GM12878 (cell line): ENCODE data around the gene ZSCAN20. TPM values are rescaled to one million over a fixed set of nuclear protein-coding genes. Genes with fewer than 3 reads are reported as not detected.

ENCODE experiments used
- ATAC-seq: fragments of 200-7000 bp; cut with Tn5 transposase; 3 replicates; pipeline ENCODE4 v1.9.1; 2020; ENCODE audit warnings: mild to moderate bottlenecking, moderate library complexity
- BruUV-seq: library from RNA; stranded (reverse); fragments of 400-500 nt; replicated peaks from 2 replicates; lab custom pipeline; 2021; lab: Mats Ljungman, UMichigan
- CTCF ChIA-PET: fragments of 300-600 bp; sonication (Branson Sonifier 250); formaldehyde crosslinking; extraction: SDS; loops from one replicate; lab custom pipeline; 2021; ENCODE audit warnings: inconsistent platforms; lab: Yijun Ruan, JAX
- POLR2A ChIA-PET: fragments of 350-600 bp; formaldehyde crosslinking; extraction: SDS; loops from one replicate; lab custom pipeline; 2021; ENCODE audit warnings: inconsistent platforms; lab: Charles Lee
- RAD21 ChIA-PET: fragments of 300-600 bp; sonication (Branson Sonifier 250); formaldehyde crosslinking; loops from one replicate; lab custom pipeline; 2023; ENCODE audit warnings: antibody characterized with exemption; ENCODE audit not compliant: unreplicated experiment; lab: Charles Lee
- SMC1A ChIA-PET: fragments of 300-600 bp; sonication (Branson Sonifier 250); formaldehyde crosslinking; loops from one replicate; lab custom pipeline; 2023; ENCODE audit not compliant: unreplicated experiment, uncharacterized antibody; lab: Charles Lee
- DNase-seq: peaks from one replicate; pipeline ENCODE4 v3.0.0-alpha.2; 2011; ENCODE audit warnings: low read depth, low spot score
- FAIRE-seq: peaks from 3 replicates; lab custom pipeline; 2011; peaks lifted over from hg19 to GRCh38; lab: Jason Lieb, UNC
- H2AFZ ChIP-seq: 2 replicates; pipeline ENCODE4 v1.6.0; 2011; ENCODE audit warnings: low read depth, low read length, control low read depth; ENCODE audit not compliant: control insufficient read depth
- H3K27ac ChIP-seq: 2 replicates; pipeline ENCODE4 v1.5.1; 2011; ENCODE audit warnings: control low read depth; ENCODE audit not compliant: control insufficient read depth, insufficient read depth
- H3K27me3 ChIP-seq, 2 experiments: replicated peaks in 1 of 2; 2 replicates each; pipeline versions ENCODE4 v1.6.0 to v1.6.1; 2011; ENCODE audit warnings: low read length in 1 of 2; ENCODE audit not compliant: control insufficient read depth in 2 of 2, insufficient read depth in 2 of 2
- H3K36me3 ChIP-seq, 2 experiments: 2 replicates each; pipeline ENCODE4 v1.5.1; 2011; ENCODE audit warnings: low read length in 1 of 2; ENCODE audit not compliant: control insufficient read depth in 2 of 2, insufficient read depth in 2 of 2
- H3K4me1 ChIP-seq: 2 replicates; pipeline ENCODE4 v1.6.1; 2011; ENCODE audit warnings: mild to moderate bottlenecking, low read length, moderate library complexity, mixed read lengths; ENCODE audit not compliant: control insufficient read depth, insufficient read depth
- H3K4me2 ChIP-seq: 2 replicates; pipeline ENCODE4 v1.6.0; 2011; ENCODE audit warnings: control low read depth; ENCODE audit not compliant: control insufficient read depth, insufficient read depth
- H3K4me3 ChIP-seq: fragments of 200-600 bp; sonication (generic); 2 replicates; pipeline ENCODE4 v1.5.1; 2016
- H3K79me2 ChIP-seq: 2 replicates; pipeline ENCODE4 v1.6.0; 2011; ENCODE audit warnings: low read length; ENCODE audit not compliant: control insufficient read depth, insufficient read depth
- H3K9ac ChIP-seq: 2 replicates; pipeline ENCODE4 v1.8.0; 2011; ENCODE audit warnings: low read length, control low read depth, mixed read lengths; ENCODE audit not compliant: control insufficient read depth, insufficient read depth
- H3K9me3 ChIP-seq: replicated peaks from 3 replicates; pipeline ENCODE4 v1.5.1; 2011; ENCODE audit warnings: mild to moderate bottlenecking, low read length; ENCODE audit not compliant: control insufficient read depth, insufficient read depth
- H4K20me1 ChIP-seq: 2 replicates; pipeline ENCODE4 v1.6.0; 2011; ENCODE audit not compliant: control insufficient read depth, insufficient read depth
- BMI1 ChIP-seq: fragments of 450-650 bp; IDR thresholded peaks from 2 replicates; pipeline ENCODE4 v1.6.1; 2016; ENCODE audit warnings: mild to moderate bottlenecking, moderate library complexity, borderline replicate concordance
- CHD2 ChIP-seq: IDR thresholded peaks from 2 replicates; pipeline ENCODE4 v1.6.1; 2011; ENCODE audit warnings: low read depth, low read length, improper control_type of control experiment, borderline replicate concordance
- FOXM1 ChIP-seq: IDR thresholded peaks from 2 replicates; pipeline ENCODE4 v1.6.1; 2012; ENCODE audit warnings: low read depth, mild to moderate bottlenecking, inconsistent platforms, low read length, moderate library complexity
- IKZF1 ChIP-seq: fragments of 450-650 bp; conservative IDR thresholded peaks from 2 replicates; pipeline ENCODE4 v1.6.1; 2017; ENCODE audit warnings: antibody characterized with exemption, mild to moderate bottlenecking
- KDM1A ChIP-seq: fragments of 200-600 bp; sonication (generic); IDR thresholded peaks from 2 replicates; pipeline ENCODE4 v1.6.1; 2016; ENCODE audit warnings: borderline replicate concordance
- NR2F1 ChIP-seq: fragments of 450-650 bp; conservative IDR thresholded peaks from 2 replicates; pipeline ENCODE4 v1.6.1; 2017; ENCODE audit warnings: mild to moderate bottlenecking
- PAX8 ChIP-seq: fragments of 450-650 bp; IDR thresholded peaks from 2 replicates; pipeline ENCODE4 v1.6.1; 2017; ENCODE audit warnings: mild to moderate bottlenecking, moderate library complexity
- RELA ChIP-seq: fragments of 450-650 bp; IDR thresholded peaks from 2 replicates; pipeline ENCODE4 v1.8.0; 2014; ENCODE audit warnings: borderline replicate concordance; ENCODE audit not compliant: partially characterized antibody
- SMAD1 ChIP-seq: fragments of 450-650 bp; IDR thresholded peaks from 2 replicates; pipeline ENCODE4 v1.6.1; 2018; ENCODE audit warnings: mild to moderate bottlenecking, low read depth; ENCODE audit not compliant: partially characterized antibody
- SMC3 ChIP-seq: IDR thresholded peaks from 2 replicates; pipeline ENCODE4 v1.6.1; 2011; ENCODE audit warnings: low read length, improper control_type of control experiment, borderline replicate concordance
- TBL1XR1 ChIP-seq: IDR thresholded peaks from 2 replicates; pipeline ENCODE4 v1.6.1; 2012; ENCODE audit warnings: low read depth, low read length, improper control_type of control experiment
- ZNF217 ChIP-seq: fragments of 450-650 bp; IDR thresholded peaks from 2 replicates; pipeline ENCODE4 v1.6.1; 2017; ENCODE audit warnings: antibody characterized with exemption, mild to moderate bottlenecking
- WGBS: methylation state at CpG from one replicate; pipeline ENCODE4 v1.1.6; 2016; ENCODE audit warnings: low lambda C conversion rate; ENCODE audit not compliant: insufficient replicate concordance, insufficient coverage; ENCODE audit errors: missing lambda C conversion rate; 5-methylcytosine and 5-hydroxymethylcytosine counted together
- in situ Hi-C: fragments of 300-500 bp; cut with MboI; formaldehyde crosslinking; loops from 9 replicates; pipeline ENCODE4 v1.14.3; 2018; ENCODE audit warnings: mixed read lengths
- intact Hi-C: fragments of 100-400 bp; cut with micrococcal nuclease; formaldehyde crosslinking; loops from one replicate; pipeline ENCODE4 v1.14.2; 2022; ENCODE audit not compliant: unreplicated experiment
- polyA plus RNA-seq, 11 experiments: library from polyadenylated mRNA; depleted of rRNA in 4 of 11; unstranded in 6 of 11; stranded (reverse) in 5 of 11; fragments of >200 nt; fragmentation: Nextera tagmentation in 4 of 11; fragmentation: Illumina TruSeq in 1 of 11; extraction: Ambion mirVana in 4 of 11; extraction: Trizol in 1 of 11; gene quantifications; 1 replicate in 1 of 11; 2 replicates in 10 of 11; pipeline versions ENCODE4 v1.2.1 to v1.2.3, GENCODE V29; 2011 to 2016; ENCODE audit warnings: inconsistent platforms in 2 of 11, missing spikeins in 2 of 11, low read depth in 1 of 11
- total RNA-seq, 4 experiments: library from RNA; depleted of rRNA in 3 of 4; stranded (reverse); fragments of >200 nt in 3 of 4; fragmentation: Illumina TruSeq in 1 of 4; extraction: Trizol in 1 of 4; gene quantifications; 2 replicates each; pipeline versions ENCODE4 v1.2.1 to v1.2.3, GENCODE V29; 2013 to 2021
- TF ChIP-seq, protein P1 (sequence below): fragments of 450-650 bp; formaldehyde crosslinking; IDR thresholded peaks from 2 replicates; pipeline ENCODE4 v1.5.0; 2022; ENCODE audit warnings: mild to moderate bottlenecking, missing genetic modification characterization
- TF ChIP-seq, protein P2 (sequence below): IDR thresholded peaks from 2 replicates; pipeline ENCODE4 v1.6.1; 2011; ENCODE audit warnings: low read depth, low read length, improper control_type of control experiment, borderline replicate concordance
- TF ChIP-seq, protein P3 (sequence below): IDR thresholded peaks from 2 replicates; pipeline ENCODE4 v1.6.1; 2012; ENCODE audit warnings: low read depth, low read length, improper control_type of control experiment
- TF ChIP-seq, protein P4 (sequence below): fragments of 450-650 bp; conservative IDR thresholded peaks from 2 replicates; pipeline ENCODE4 v1.6.1; 2017; ENCODE audit warnings: mild to moderate bottlenecking, moderate library complexity

ZSCAN20 gene
- total and polyA plus RNA-seq, 10 of the 15 experiments (the other 5 are each of a cell fraction or from before 2014, with no cell fraction given) = 0.35 to 5.1 (median 2.4) TPM

- H3K36me3 ChIP-seq = peaks cover 0 to 20% of the 10 kb centered on the region in 2 experiments; a peak in 2 of 4 replicates
- no peak for FAIRE-seq
- in situ Hi-C loops (no loop called here), intact Hi-C loops (no loop called here)
- no peaks in the 10 kb centered on the region for H3K79me2 ChIP-seq
- H3K4me1 ChIP-seq = no peaks in the 10 kb centered on the region
- ChIA-PET CTCF (no interaction called here), RAD21 (no interaction called here), SMC1A (interaction anchor here (1.1 kb wide), 1 partner anchor 18 kb away, joined by 3 read pairs; no protein-coding TSS in a partner anchor), POLR2A (no interaction called here)
- no peak for TF ChIP-seq SMAD1
- no peak for TF ChIP-seq IKZF1
- TF ChIP-seq, protein P1, sequence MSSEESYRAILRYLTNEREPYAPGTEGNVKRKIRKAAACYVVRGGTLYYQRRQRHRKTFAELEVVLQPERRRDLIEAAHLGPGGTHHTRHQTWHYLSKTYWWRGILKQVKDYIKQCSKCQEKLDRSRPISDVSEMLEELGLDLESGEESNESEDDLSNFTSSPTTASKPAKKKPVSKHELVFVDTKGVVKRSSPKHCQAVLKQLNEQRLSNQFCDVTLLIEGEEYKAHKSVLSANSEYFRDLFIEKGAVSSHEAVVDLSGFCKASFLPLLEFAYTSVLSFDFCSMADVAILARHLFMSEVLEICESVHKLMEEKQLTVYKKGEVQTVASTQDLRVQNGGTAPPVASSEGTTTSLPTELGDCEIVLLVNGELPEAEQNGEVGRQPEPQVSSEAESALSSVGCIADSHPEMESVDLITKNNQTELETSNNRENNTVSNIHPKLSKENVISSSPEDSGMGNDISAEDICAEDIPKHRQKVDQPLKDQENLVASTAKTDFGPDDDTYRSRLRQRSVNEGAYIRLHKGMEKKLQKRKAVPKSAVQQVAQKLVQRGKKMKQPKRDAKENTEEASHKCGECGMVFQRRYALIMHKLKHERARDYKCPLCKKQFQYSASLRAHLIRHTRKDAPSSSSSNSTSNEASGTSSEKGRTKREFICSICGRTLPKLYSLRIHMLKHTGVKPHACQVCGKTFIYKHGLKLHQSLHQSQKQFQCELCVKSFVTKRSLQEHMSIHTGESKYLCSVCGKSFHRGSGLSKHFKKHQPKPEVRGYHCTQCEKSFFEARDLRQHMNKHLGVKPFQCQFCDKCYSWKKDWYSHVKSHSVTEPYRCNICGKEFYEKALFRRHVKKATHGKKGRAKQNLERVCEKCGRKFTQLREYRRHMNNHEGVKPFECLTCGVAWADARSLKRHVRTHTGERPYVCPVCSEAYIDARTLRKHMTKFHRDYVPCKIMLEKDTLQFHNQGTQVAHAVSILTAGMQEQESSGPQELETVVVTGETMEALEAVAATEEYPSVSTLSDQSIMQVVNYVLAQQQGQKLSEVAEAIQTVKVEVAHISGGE = no peak
- TF ChIP-seq BMI1 = no peak
- TF ChIP-seq, protein P2, sequence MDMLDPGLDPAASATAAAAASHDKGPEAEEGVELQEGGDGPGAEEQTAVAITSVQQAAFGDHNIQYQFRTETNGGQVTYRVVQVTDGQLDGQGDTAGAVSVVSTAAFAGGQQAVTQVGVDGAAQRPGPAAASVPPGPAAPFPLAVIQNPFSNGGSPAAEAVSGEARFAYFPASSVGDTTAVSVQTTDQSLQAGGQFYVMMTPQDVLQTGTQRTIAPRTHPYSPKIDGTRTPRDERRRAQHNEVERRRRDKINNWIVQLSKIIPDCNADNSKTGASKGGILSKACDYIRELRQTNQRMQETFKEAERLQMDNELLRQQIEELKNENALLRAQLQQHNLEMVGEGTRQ = no peak
- TF ChIP-seq, protein P3, sequence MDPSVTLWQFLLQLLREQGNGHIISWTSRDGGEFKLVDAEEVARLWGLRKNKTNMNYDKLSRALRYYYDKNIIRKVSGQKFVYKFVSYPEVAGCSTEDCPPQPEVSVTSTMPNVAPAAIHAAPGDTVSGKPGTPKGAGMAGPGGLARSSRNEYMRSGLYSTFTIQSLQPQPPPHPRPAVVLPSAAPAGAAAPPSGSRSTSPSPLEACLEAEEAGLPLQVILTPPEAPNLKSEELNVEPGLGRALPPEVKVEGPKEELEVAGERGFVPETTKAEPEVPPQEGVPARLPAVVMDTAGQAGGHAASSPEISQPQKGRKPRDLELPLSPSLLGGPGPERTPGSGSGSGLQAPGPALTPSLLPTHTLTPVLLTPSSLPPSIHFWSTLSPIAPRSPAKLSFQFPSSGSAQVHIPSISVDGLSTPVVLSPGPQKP = no peak
- TF ChIP-seq, protein P4, sequence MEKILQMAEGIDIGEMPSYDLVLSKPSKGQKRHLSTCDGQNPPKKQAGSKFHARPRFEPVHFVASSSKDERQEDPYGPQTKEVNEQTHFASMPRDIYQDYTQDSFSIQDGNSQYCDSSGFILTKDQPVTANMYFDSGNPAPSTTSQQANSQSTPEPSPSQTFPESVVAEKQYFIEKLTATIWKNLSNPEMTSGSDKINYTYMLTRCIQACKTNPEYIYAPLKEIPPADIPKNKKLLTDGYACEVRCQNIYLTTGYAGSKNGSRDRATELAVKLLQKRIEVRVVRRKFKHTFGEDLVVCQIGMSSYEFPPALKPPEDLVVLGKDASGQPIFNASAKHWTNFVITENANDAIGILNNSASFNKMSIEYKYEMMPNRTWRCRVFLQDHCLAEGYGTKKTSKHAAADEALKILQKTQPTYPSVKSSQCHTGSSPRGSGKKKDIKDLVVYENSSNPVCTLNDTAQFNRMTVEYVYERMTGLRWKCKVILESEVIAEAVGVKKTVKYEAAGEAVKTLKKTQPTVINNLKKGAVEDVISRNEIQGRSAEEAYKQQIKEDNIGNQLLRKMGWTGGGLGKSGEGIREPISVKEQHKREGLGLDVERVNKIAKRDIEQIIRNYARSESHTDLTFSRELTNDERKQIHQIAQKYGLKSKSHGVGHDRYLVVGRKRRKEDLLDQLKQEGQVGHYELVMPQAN = no peak
- TF ChIP-seq FOXM1 = no peak
- no peak for TF ChIP-seq SMC3
- TF ChIP-seq ZNF217 = no peak
- TF ChIP-seq KDM1A = no peak
- TF ChIP-seq RELA = no peak
- no peak for TF ChIP-seq TBL1XR1
- no peak for TF ChIP-seq CHD2
- TF ChIP-seq NR2F1 = no peak
- no peak for TF ChIP-seq PAX8
- no peaks in the 10 kb centered on the region for H3K27me3 ChIP-seq
- H3K27ac ChIP-seq = no peak overlapping the region
- peaks cover 30% of the 10 kb centered on the region for H3K9me3 ChIP-seq
- H3K4me3 ChIP-seq = no peak overlapping the region
- 98% methylated on average over 9 of the region's 9 CpGs for WGBS
- no peaks in the 10 kb centered on the region for H4K20me1 ChIP-seq
- BruUV-seq = no TSS peak
- no peak for DNase-seq
- H3K9ac ChIP-seq = no peak overlapping the region
- no peak for ATAC-seq
- no peak overlapping the region for H2AFZ ChIP-seq
- no peak overlapping the region for H3K4me2 ChIP-seq
These were observed 22.5 kb downstream of the ZSCAN20 start for GRCh38 chr1:33494929-33495328.
